Activated CD4-positive, CD25-positive, alpha-beta regulatory T cell (primary cell): ENCODE data around the gene HNRNPUL1.
A peak's percentile ranks its signal among the peaks of the same experiment; 100 is the strongest.

Experiments used
- DNase-seq, 4 experiments: peaks; one replicate each; lab custom pipeline; 2025; lab: John Stamatoyannopoulos, UW

Gene HNRNPUL1

DNA sequence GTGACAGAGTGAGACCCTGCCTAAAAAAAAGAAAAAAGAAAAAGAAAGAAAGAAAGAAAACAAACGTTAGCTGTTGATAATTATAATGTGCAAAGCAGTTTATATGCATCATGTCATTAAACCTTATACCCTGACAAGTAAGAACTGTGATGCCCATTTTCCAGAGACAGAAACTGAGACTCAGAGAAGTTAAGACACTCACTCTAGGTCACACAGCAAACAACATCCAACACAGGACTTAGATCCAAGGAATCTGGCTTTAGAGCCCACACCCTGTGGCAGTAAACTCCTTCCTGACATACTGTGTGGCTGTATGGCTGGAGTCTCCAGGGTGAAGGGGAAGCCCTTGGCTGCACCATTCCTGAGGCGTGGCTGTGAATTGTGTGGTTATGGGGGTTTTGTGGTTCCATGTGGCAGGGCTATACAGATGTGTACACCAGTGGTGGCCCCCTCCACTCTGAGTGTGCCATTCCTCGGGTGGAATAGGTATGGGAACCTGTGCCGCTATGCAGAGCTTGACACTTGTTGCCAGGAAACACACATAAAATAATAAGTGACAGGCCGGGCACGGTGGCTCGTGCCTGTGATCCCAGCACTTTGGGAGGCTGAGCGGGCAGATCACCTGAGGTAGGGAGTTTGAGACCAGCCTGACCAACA lies 29.5 kb upstream of the HNRNPUL1 start:
- DNase-seq = no peak

DNA sequence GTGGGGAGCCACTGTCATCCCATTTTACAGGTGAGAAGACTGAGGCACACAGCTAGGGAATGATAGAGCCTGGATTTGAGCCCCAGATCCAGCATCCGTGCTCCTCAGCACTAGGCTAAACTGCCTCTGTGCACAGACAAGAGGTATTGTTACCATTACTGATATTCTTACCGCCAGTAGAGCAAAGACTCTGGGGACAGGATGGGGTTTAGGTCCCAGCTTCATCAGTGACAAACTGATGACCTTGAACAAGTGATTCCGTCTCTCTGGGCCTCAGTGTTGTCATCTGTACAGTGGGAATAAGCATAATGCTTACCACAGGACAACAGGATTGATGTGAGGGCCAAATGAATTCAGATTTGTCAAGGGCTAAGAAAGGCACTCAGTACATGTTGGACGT lies 28.7 kb upstream of the HNRNPUL1 start:
- no peak for DNase-seq

DNA sequence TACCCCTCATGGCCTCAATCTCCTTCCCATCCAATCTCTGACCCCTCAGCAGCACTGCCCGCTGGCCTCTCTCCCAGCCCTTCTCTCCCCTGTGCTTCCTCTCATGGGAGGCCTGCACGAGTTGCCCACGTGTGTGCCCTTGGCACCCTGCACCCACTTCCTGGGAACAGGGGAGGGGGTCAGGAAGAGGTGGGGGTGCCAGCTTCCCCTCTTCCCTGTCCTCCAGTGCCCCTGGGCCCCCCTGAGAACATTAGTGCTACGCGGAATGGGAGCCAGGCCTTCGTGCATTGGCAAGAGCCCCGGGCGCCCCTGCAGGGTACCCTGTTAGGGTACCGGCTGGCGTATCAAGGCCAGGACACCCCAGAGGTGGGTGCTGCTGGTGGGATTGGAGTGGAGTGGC lies 25.9 kb upstream of the HNRNPUL1 start:
- DNase-seq = no peak

DNA sequence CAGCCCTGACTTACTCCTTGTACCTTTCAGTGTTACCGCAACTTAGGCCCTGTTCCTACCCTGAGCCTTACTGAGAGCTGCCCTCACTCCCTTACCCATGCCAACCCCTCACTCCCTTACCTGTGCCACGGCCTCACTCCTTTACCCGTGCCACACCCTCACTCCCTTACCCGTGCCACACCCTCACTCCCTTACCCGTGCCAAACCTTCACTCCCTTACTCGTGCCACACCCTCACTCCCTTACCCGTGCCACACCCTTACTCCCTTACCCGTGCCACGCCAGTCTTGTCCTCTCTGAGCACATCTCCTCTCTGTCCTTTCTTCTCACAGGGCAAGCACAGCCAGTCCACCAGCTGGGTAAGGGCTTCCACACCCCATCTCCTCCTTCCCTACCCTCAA lies 24.8 kb upstream of the HNRNPUL1 start:
- DNase-seq = no peak

GRCh38 chr19:41239961-41240574 lies 24.1 kb upstream of the HNRNPUL1 start:
- no peak for DNase-seq

DNA sequence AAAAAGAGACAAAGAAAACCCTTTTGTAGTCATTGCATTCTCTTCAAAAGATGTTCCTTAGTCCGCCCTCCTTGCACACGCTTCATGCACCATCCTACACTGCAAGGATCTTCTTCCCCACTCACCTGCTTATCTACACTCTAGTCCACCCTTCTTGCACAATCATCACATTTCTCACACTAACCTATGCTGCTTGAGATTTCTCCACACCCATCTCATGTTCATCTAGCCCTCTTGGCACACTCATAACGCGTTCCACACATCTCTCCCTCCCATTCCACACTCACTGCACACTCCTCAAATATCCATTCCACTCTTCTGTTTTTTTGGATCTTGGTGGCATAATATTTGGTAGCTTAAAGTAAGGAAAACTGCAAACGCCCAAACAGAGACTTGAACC lies 22.3 kb upstream of the HNRNPUL1 start:
- DNase-seq = no peak

GRCh38 chr19:41244117-41244516 lies 20.1 kb upstream of the HNRNPUL1 start:
- DNase-seq = no peak

GRCh38 chr19:41245843-41246242 lies 18.3 kb upstream of the HNRNPUL1 start:
- DNase-seq = no peak

DNA sequence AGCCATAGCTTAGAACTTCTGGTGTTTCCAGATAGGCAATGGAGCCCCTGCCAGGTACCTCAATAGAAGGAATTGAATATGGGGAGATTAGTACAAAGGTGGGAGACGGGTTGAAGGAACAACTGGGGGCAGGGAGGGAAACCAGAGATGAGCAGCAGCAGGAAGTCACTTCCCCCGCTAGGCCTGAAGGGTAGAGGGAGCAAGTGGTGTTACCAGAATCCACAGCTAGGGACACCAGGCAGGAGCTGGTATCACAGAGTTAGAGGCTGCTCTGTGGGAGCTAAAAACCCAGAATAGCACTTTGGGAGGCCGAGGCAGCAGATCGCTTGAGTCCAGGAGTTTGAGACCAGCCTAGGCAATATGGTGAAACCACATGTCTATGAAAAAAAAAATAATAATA lies 15.3 kb upstream of the HNRNPUL1 start:
- no peak for DNase-seq

GRCh38 chr19:41249707-41250423 lies 14.3 kb upstream of the HNRNPUL1 start:
- DNase-seq = no peak

GRCh38 chr19:41253660-41254059 lies 10.5 kb upstream of the HNRNPUL1 start:
- no peak for DNase-seq

- no peak for DNase-seq
Observed at GRCh38 chr19:41255171-41255570, 9.0 kb upstream of the HNRNPUL1 start.

- DNase-seq = no peak
Observed at GRCh38 chr19:41261474-41262190, 2.5 kb upstream of the HNRNPUL1 start.

DNA sequence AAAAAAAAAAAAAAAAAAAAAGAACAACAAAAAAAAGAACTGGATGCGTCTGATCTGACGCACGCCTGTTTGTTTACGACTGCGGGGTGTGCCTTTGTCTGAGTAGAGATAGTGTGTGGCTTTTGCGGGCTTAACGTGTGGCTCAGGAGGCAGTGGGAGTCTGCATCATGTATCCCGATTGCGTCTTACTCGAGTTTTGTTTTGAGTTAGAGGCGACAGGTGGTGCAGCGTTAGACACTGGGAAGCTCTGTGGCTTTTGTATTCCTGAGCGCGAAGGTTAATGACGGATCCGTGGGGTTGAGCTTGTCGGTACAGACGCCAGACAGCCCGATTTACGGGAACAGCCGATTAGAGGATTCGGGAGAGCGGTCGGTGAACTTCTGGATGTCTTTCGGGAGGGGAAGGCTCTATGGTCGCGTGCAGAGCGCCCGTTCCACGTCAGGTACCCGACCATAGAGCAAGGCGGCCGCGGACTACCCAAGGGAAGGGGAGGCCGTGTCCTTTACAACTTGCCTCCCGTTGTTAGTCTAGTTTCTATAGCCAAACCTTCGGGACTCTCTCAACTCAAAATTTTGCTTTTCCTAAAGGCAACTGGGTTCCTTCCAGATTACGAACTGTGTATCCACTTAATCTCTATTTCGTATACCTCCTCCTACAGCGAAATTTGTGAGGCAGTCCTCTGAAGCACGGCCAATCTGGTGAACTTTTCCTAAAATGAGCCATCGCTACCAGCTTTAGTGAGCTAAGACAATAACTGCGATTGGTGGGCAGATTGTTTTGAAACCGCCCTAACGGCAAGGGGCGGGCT lies 926 bp upstream of the HNRNPUL1 start:
- peak; percentile 34 to 56 (median 52) for DNase-seq

- peak; percentile 23 to 33 (median 30) for DNase-seq
Observed at GRCh38 chr19:41264581-41265394, 616 bp downstream of the HNRNPUL1 start.

GRCh38 chr19:41265395-41266153 lies 1.4 kb downstream of the HNRNPUL1 start:
- DNase-seq = no peak

GRCh38 chr19:41269055-41269454 lies 4.9 kb downstream of the HNRNPUL1 start:
- DNase-seq = no peak

DNA sequence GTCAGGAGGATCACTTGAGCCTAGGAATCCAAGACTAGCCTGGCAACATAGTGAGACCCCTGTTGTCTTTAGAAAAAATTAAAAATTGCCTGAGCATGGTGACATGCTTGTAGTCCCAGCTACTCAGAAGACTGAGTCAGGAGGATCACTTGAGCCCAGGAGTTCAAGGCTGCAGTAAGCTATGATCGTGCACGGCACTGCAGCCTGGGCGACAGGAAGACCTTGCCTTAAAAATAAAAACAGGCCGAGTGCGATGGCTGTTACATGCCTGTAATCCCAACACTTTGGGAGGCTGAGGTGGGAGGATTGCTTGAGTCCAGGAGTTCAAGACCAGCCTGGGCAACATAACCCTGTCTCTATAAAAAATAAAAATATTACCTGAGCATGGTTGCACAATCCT lies 5.4 kb downstream of the HNRNPUL1 start:
- no peak for DNase-seq

DNA sequence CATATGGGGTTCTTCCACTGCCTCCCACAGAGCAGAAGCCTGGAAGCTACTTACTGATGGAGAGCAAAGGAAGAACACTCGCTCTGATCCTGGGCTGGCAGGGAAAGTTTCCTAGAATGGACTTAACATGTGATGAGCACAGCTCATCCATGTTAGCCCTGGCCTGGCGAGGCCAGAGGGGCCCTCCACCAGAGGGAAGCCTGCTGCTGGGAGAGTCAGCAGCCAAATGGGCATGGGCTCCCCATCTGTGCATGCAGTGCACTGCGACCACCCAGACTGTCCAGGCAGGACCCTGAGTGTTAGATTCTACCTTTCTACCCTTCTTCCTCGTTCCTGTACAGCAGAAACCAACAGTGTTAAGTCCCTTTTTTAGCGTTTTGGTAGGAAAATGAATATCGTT lies 8.9 kb downstream of the HNRNPUL1 start:
- no peak for DNase-seq

DNA sequence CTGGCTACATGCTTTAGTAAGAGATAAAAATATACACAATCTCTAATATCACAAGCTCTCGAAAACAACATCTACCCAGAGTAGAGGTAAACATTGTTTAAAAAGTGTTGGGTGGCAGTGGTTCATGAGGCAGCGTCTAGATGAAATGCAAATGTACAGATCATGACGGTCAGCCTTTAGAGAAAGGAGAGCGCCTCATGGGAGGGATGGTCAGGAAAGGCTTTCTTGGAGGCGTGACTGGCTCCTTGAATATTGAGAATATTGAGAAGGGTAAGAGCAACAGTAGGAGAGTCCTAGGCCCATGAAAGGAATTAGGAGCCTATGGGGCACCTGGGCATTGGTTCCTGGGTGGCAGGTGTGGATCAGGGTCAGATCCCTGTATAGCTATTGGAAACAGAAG lies 10.6 kb downstream of the HNRNPUL1 start:
- no peak for DNase-seq
